CD4-positive, alpha-beta T cell treated with Interleukin-15 for 1 hour (primary cell): ENCODE results near the gene UBE2E3.
"Not testable (repeated sequence)": the region's sequence is repeated elsewhere in the genome, so short reads cannot be mapped to it uniquely, and the experiment has no call there.

Experiments used
- DNase-seq: peaks from one replicate; pipeline ENCODE4 v3.0.0-alpha.2; 2020

The UBE2E3 gene

DNA sequence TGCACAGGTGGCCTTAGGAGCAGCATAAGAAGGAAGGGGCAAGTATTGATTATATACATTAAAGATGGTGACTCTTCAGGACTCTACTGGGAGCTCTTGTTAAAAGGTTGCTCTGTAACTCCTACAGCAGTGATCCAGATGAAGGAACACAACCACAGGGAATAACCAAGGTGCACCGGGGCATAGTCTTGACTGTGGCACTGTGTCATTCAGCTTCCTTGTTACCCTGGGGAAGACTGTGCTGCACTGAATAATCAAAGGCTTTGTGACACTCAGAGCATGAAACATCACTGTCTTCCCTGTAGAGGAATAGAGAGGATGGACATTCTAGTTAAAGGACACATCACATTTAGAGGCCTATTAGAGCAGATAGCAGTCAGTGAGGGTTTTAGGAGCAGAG, 105.3 kb downstream of the UBE2E3 start:
- no peak for DNase-seq

DNA sequence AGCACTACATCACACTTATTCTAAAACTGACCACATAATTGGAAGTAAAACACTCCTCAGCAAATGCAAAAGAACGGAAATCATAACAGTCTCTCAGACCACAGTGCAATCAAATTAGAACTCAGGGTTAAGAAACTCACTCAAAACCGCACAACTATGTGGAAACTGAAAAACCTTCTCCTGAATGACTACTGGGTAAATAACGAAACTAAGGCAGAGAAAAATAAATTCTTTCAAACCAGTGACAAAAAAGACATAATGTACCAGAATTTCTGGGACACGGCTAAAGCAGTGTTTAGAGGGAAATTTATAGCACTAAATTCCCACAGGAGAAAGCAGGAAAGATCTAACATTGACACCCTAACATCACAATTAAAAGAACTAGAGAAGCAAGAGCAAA, 111.5 kb downstream of the UBE2E3 start:
- not testable (repeated sequence) for DNase-seq

DNA sequence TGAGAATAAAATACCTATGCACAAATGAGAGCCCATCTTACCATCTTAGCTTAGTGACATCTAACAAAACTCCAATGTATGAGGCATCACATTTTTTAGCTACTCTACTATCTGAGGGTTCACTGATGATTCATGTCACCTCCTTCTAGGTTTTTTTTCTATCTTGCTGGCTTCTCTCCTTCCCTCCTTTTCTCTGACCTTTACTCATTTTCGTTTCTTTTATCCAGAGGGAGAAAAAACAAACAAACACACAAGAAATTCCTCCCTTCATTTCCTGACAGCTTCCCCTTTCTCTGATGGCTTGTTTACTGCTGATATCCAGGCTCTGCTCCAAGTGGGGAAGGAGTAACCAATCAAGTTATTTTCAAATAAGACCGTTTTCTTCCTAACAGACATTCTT, 115.1 kb downstream of the UBE2E3 start:
- DNase-seq: no peak

DNA sequence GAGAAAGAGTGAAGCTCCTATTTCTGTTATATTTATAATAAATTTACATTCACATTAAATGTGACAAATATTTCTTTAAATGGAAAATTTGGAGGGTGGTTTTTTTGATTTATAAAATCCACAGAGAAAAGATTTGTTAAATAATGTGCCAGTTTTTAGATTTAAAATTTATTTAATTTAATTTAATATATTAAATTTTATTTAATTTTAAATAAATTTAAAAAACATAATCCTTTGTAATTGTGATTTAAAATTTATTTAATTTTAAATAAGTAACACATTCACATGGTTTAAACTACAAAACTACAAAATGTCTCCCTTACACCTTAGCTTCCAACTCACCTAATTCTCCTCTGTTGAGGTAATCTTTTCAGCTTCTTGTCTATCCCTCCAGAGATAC, 123.3 kb downstream of the UBE2E3 start:
- DNase-seq: no peak

DNA sequence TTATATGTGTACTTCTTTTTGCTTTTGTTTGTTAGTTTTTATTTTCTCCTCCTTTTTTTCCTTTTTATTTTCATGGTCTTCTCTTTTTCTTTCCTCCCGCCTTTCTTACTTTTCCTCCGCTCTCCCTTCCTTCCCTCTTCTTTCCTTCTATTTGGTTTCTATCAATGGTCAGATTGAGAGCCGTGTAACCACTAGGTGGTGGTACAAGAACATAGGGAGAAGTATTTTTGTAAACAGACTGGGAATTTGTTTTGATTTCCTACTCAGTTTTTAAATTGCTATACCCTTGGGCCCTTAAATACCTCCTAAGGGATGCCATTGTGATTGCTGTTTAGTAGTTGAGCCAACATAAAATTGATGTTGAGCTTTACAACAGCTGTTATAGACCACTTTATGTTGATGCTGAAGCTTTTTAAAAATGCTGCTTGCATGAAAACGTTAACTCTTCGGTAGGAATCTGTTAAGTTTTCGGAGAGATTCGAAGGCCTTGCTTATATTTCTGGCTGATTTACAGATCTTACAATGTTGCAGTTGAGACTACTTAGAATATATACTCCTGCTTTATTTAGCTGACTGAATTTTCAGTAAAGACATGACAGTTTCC, 124.2 kb downstream of the UBE2E3 start:
- DNase-seq: no peak

DNA sequence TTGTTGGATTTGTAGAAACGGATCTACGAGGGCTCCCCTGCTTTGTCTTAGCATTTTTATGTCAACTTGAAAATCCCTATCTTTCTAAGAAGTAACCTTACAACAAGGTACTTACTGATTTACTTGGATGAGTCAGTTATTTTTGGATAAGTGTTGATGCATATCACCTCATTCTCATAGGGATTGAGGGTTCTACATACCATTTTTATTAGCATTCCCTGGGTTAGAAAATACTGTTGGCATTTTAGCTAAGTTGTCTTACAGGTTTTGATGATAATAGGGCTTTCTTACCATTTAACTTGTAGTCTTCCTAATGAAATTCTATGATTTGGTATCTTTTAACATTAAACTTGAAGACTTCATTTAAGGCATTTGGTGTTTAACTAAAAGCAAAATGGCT, 125.2 kb downstream of the UBE2E3 start:
- no peak for DNase-seq

DNA sequence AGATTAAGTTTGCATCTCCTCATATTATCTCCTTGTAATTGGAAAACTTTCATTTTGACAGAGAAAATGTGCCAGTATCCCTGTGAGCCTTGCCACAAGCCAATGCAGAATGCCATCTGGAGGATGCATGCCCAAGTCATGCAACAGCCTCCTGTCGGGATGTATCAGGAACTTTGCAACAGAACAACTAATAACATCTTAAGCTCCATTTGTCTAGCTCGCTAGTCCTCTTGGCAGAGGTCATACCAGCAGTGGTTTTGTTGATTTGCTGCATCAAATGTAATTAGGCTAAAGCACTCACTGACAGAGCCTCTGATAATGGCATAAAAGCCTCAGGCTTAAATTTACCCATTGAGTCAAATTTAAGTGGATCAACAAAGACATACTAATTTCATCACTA, 125.8 kb downstream of the UBE2E3 start:
- no peak for DNase-seq

DNA sequence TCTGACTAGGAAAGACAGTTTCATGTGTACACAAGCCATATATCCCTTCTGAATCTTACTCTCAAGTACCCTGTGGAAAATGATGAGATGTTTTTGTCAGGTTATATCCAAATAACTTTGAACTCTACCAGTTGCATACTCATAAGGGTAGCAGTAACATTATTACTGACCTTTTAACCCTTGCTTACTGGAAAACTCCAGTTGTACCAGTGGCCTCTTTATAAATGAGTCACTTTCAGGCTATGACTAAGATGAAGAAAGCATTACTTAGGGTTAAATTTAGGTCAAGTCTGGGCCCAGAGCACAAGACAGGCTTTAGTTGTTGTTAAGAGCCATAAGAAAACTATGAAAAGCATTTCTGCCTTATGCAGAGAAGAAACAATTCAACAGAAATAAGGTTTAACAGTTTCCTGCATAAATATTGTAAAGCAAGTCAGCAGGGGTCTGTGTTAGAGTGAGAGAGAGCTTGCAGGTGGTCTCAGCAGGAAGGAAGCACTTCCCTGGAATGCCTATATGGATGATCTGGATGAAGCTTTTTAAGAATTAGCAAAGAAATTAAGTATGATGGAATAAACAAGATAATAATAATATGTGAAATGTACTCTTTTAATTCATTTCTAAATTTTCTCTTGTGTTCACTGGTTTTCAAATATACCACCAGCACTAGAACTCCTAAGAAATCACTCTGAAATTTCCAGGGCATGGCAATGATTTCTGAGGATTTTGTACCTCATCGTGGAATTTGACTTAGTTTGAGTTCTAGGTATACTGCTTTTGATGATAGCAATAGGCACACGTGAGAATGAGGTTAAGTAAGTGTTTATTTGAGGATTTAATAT, 126.6 kb downstream of the UBE2E3 start:
- DNase-seq: no peak

DNA sequence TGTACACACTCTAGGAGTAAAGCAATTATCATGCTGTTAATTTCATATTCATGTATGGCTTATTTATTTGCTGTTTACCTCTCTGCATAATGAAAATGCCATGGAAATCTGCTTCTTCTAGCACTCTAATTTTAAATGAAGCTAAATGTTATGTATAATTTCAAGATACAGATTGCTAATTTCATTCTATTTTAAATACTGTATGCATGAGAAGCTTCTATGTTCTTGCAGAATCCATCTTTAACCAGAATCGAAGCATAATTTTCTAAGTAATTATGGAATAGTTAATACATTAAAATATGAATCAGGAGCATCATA, 127.2 kb downstream of the UBE2E3 start:
- no peak for DNase-seq

DNA sequence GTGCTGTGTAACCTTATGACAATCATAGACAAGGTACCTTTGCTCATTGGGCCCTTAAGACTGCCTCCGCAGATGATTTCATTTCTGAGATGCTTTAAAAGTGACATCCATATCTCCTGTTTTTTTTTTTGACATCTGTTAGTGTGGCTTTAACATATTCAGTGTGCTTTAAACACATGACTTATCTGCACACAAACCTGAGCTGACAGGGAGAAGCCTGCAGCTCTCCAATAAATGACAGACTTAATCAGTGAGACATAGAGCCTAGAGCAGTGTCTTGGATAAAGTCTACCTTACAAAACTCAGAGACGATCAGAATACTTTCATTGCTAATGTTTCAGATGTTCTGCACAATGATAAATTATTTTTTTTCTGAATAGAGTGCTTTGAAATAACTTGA, 130.7 kb downstream of the UBE2E3 start:
- no peak for DNase-seq

DNA sequence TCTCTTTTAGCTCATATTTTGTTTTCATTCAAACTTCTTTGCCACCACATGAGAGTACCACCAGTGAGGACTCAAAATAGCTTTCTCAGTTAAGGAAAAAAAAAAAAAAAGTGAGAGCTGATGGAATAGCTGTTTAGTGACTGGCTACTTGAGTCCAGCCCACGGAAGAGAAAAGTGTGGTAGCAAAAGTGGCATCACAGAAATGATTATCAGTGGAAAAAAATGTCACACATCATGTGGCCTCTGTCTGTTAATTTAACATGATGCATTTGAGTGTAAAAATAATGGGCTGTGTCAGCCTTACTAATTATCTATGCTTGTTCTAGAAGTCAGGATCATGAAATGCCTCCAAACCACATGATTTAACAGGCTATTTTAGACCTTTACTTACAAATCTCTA, 132.5 kb downstream of the UBE2E3 start:
- DNase-seq: no peak
